ENCODE results near the gene IFT25.

IFT25 gene

DNA sequence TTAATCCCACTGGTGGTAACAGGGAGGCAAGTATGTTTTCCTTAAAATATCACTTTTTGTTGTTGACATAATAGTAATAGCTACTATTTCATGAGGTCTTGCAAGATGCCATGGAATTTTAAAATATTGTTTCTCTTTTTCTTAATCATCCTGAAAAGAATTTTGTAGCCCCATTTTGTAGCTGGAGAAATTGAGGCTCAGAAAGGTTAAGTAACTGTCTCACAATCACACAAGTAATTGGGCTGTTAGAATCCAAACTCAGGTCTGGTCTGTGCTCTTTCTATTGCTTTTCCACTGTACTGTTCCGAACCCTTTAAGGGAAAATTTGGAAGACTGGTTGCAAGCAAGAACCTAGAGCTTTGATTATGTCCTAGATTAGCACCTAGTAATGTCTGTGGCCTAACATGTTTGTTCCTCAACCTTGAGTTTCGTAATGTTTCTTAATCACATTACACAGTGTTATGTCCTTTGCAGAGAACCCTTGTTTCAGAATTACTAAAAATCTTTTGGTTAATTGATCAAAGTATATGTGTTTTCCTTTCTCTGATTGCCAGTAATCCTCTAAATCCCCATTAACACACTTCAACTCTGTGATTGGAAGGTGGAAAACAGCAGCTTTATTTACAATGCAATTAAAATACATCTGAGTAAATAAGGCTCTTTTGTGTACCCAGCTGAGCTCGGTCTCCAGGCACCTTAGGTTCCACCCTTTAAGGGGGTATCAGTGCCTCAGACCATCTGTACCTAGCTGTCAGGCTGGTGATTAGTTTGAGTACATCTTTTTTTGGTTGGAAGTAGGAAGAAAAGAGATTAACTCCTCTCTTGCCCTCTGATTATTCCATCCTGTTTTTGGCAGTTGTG is 11.0 kb upstream of the IFT25 start:
- no peak for DNase-seq (ENCODE audit: low read depth)

- no peak for DNase-seq (ENCODE audit: low read depth)
These were observed 8.6 kb upstream of the IFT25 start for GRCh38 chr1:53954128-53954527.

GRCh38 chr1:53951697-53952096 is 6.2 kb upstream of the IFT25 start:
- no peak for DNase-seq (ENCODE audit: low read depth)

GRCh38 chr1:53949023-53949990 is 3.8 kb upstream of the IFT25 start:
- DNase-seq (ENCODE audit: low read depth), result no peak

DNA sequence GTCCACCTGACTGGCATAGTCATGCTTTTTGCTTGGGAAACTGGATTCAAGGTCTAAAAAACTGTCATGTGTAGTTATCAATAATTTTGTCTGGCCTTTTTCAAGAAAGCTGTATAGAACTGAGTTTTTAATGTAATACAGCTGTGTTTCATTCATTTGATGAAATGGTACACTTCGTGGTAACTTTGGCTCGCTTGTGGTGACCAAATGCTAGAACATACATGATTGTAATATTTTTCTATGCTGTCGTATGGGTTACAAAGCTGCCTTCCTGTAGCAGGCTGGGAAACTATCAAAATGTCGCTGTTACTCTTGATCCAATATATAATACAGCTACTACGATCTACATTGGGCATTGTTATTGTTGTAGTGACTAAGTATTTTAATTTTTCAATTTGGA is 2.8 kb upstream of the IFT25 start:
- DNase-seq (ENCODE audit: low read depth), result no peak

GRCh38 chr1:53947172-53947907 is 1.8 kb upstream of the IFT25 start:
- DNase-seq (ENCODE audit: low read depth), result no peak

DNA sequence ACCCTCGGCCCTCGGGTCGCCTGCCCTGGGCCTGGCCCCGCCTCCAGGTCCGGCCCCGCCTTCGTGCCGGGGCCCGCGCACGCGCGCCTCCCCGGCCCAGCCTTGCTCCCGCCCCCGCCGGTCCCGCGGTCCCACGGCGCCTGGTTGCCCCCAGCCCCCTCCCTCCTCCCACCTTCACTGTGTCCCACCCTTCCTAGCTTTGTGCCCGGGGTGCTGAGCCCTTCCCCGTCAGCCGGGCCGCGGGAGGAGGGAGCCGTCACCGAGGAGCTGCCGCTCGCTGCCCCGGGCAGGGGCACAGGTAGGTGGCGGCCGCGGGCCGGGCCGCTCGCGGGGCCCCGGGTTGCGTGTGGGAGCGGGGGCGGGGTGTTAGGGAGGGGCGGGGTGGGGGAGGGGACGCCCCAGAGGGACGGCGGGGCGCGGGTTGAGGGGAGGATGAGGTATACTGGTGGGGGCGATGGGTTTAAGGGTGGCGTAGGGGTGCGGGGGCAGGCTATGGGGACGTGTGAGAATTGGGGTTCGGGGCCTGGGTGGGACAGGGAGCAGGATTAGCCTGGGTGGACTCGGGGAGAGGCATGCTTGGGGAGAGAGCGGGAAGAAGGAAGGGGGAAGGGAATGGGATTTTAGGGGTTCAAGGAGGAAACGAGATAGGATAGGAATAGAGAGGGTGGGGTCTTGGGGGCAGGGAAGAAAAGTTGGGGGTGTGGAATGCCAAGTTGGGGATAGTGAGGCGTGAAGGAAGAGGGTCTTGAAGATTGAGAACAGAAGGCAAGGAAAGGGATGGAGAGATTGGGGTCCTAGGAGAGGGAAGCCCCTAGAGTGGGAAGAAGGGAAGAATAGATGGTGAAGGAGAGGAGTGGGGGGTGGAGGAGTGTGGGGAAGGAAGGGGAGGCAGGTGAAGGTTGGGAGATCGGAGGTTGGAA is 1.0 kb upstream of the IFT25 start, which contains the start of gene LRRC42:
LRRC42 (plus strand) TSS at position 99 of the 920 bp plus-strand sequence. CDS start 5,650 bp downstream, outside the sequence.
- no peak for DNase-seq (ENCODE audit: low read depth)

DNA sequence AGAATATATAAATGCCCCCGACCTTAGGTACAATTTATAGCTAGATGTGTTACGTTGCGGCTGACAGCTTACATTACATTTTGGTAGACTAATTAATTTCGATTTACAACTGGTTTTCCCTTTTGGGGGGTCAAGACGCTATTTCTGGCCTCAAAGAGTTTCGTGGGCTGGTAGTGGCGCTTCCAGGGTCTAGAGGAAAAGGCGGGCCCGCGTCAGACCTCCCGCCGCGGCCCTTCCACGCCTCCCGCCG is 391 bp downstream of the IFT25 start:
- DNase-seq (ENCODE audit: low read depth), result no peak

DNA sequence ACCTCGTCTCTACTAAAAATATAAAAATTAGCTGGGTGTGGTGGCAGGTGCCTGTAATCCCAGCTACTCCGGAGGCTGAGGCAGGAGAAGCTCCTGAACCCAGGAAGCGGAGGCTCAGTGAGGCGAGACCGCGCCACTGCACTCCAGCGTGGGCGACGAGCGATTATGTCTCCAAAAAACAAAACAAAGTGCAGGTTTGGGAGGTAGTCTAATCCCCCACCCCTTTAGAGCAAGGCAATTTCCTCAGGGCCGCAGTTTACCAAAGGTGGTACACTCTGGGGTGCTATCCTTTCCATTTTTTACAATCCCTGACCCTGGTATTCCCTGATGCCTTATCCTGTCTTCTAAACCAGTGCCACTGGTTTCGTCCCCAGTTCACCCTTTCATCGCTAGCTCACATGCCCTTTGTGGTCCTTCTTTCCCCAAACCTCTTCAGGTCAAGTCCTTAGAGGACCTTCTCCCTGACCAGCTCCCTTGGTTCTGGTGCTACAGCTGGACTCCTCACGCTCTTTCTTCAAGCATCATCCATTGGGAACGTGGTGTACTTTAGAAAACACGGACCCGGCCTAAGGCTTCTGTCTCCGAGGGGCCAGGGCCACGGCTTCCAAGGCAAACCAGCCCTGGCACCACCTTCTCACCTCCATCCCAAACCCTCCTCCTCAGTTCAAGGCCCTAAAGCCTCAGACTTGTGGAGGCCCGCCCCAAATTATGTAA is 873 bp downstream of the IFT25 start:
- DNase-seq (ENCODE audit: low read depth), result no peak

GRCh38 chr1:53943490-53944043 is 1.9 kb downstream of the IFT25 start:
- no peak for DNase-seq (ENCODE audit: low read depth)

GRCh38 chr1:53943090-53943489 is 2.4 kb downstream of the IFT25 start:
- no peak for DNase-seq (ENCODE audit: low read depth)

GRCh38 chr1:53942127-53942957 is 3.2 kb downstream of the IFT25 start:
- DNase-seq (ENCODE audit: low read depth), result no peak

GRCh38 chr1:53938136-53938830 is 7.2 kb downstream of the IFT25 start:
- no peak for DNase-seq (ENCODE audit: low read depth)

DNA sequence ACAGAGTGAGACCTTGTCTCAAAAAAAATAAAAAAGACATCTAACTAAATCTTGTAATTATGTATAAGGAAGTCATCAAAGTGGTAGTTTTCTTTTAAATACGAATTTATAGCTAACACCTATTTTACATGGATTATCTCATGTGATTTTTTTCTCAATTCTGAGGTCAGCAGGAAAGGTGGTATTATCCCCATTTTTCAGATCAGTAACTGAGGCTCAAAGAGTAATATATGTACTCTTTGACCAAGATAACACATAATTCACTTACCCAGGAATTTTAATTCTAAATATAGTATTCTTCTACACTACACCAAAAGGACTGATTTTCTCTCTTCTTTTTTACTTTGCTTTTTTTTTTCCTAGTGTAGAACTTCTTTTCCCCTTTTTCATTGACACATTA is 9.1 kb downstream of the IFT25 start:
- DNase-seq (ENCODE audit: low read depth), result no peak

- DNase-seq (ENCODE audit: low read depth), result no peak
These were observed 11.2 kb downstream of the IFT25 start for GRCh38 chr1:53934170-53934765.

DNA sequence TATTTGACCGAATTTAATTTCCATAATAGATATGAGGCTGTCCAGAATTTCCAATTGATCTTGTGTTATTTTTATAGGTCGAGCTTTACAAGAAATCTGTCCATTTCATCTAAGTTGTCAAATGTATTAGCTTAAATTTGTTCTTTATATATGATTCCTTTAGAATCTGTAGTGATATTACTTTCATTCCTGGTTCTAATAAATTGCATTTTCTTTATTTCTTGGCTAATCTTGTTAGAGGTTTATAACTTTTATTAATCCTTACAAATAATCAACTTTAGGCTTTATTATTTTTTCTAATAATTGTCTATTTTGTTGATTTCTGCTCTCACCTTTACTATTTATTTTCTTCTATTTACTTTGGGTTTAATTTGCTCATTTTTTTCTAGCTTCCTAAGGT is 14.0 kb downstream of the IFT25 start:
- DNase-seq (ENCODE audit: low read depth), result no peak

DNA sequence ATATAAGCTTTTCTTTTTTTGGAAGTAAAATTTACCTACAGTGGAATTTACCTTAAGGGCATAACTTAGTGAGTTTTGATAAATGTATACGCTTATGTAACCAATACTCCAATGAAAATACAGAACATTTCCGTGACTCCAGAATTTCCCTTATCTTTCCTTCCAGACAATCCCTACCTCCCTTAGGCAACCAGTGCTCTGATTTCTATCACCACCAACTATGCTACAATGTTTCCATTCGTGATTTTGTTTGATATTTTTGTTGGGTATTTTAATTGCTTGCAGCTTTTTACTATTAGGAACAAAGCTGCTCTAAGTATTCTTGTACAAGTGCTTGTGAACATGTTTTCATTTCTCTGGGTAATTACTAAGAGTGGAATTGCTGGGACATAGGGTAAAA is 14.6 kb downstream of the IFT25 start:
- no peak for DNase-seq (ENCODE audit: low read depth)

- DNase-seq (ENCODE audit: low read depth), result no peak
These were observed 16.1 kb downstream of the IFT25 start for GRCh38 chr1:53929246-53929960.

Measured in stimulated activated CD8-positive, alpha-beta memory T cell treated with anti-CD3 and anti-CD28 coated beads, Interleukin-12 subunit alpha, Interleukin-12 subunit beta, amount 100 ng/mL, for 1 hour (primary cell).